ENCODE data around the gene SERPINA6. TPM values are rescaled to one million over a fixed set of nuclear protein-coding genes. Genes with fewer than 3 reads are reported as not detected.

The SERPINA6 gene
- total and polyA plus RNA-seq, 7 donors, result not detected

GRCh38 chr14:94321421-94322271 lies 1.5 kb downstream of the SERPINA6 start:
- H3K27me3 ChIP-seq (ENCODE audit: insufficient read depth in 3 of 3, low read length in 2 of 3), result peaks cover 0 to 1% (median 0%) of the 10 kb centered on the region in 3 donors
- H3K9me3 ChIP-seq, result no peaks in the 10 kb centered on the region
- DNase-seq (no peak), ATAC-seq (no peak)
- intact Hi-C loops (cut with DNase I), result no loop called here
- 82 to 89% (median 83%) methylated on average over 5 of the region's 5 CpGs for WGBS, 3 donors
- no peak overlapping the region for H3K4me3 ChIP-seq
- H3K27ac ChIP-seq, result no peak overlapping the region
- no peaks in the 10 kb centered on the region for H3K36me3 ChIP-seq (ENCODE audit: insufficient read depth in 1 of 2, low read depth in 1 of 2)
- no peaks in the 10 kb centered on the region for H3K4me1 ChIP-seq
- no peak for TF ChIP-seq CTCF (IDR thresholded peaks at IDR 0.05)

- H3K36me3 ChIP-seq (ENCODE audit: insufficient read depth in 1 of 2, low read depth in 1 of 2), result no peaks in the 10 kb centered on the region
Measured at GRCh38 chr14:94320243-94320642, 2.9 kb downstream of the SERPINA6 start.

GRCh38 chr14:94317259-94317658 lies 5.9 kb downstream of the SERPINA6 start:
- H3K27ac ChIP-seq, result no peak overlapping the region
- peak in 1 of 2 donors; percentile 51 for DNase-seq
- TF ChIP-seq CTCF (IDR thresholded peaks at IDR 0.05), result no peak
- ATAC-seq, result no peak
- no peaks in the 10 kb centered on the region for H3K36me3 ChIP-seq (ENCODE audit: insufficient read depth in 1 of 2, low read depth in 1 of 2)
- intact Hi-C loops (cut with DNase I), result no loop called here
- H3K27me3 ChIP-seq (ENCODE audit: insufficient read depth in 3 of 3, low read length in 2 of 3), result no peaks in the 10 kb centered on the region
- H3K4me1 ChIP-seq, result no peaks in the 10 kb centered on the region
- WGBS, 3 donors, result 29 to 32% (median 31%) methylated on average over 4 of the region's 4 CpGs
- H3K9me3 ChIP-seq, result no peaks in the 10 kb centered on the region
- H3K4me3 ChIP-seq, result no peak overlapping the region

More at GRCh38 chr14:94320243-94320642, 2.9 kb downstream of the SERPINA6 start:
- TF ChIP-seq CTCF (IDR thresholded peaks at IDR 0.05), result no peak
- WGBS, 3 donors, result 38 to 54% (median 42%) methylated on average over 5 of the region's 5 CpGs
- Histone ChIP-seq H3K27ac (no peak overlapping the region), H3K9me3 (no peaks in the 10 kb centered on the region), H3K27me3 (ENCODE audit: insufficient read depth in 3 of 3, low read length in 2 of 3) (peaks cover 0 to 1% (median 0%) of the 10 kb centered on the region in 3 donors), H3K4me1 (no peaks in the 10 kb centered on the region), H3K4me3 (no peak overlapping the region)
- DNase-seq (no peak), ATAC-seq (no peak)
- intact Hi-C loops (cut with DNase I), result no loop called here

GRCh38 chr14:94316692-94317091 lies 6.4 kb downstream of the SERPINA6 start:
- Histone ChIP-seq H3K27ac (no peak overlapping the region), H3K4me3 (no peak overlapping the region), H3K4me1 (no peaks in the 10 kb centered on the region), H3K9me3 (no peaks in the 10 kb centered on the region), H3K27me3 (ENCODE audit: insufficient read depth in 3 of 3, low read length in 2 of 3) (no peaks in the 10 kb centered on the region), H3K36me3 (ENCODE audit: insufficient read depth in 1 of 2, low read depth in 1 of 2) (no peaks in the 10 kb centered on the region)
- TF ChIP-seq CTCF (IDR thresholded peaks at IDR 0.05), result no peak
- no peak for DNase-seq
- no peak for ATAC-seq
- intact Hi-C loops (cut with DNase I), result no loop called here
- 42 to 54% (median 45%) methylated on average over 1 of the region's 1 CpG for WGBS, 3 donors
